VCaP (cell line): ENCODE results near the gene DNAJC8.

Experiments
- H3K27ac ChIP-seq: fragments of 450-650 bp; 2 replicates; pipeline ENCODE4 v1.5.1; 2017
- TF ChIP-seq, protein P1 (sequence below): fragments of 450-650 bp; conservative IDR thresholded peaks from 2 replicates; pipeline ENCODE4 v1.5.1; 2017; ENCODE audit warnings: mild to moderate bottlenecking, moderate library complexity

The DNAJC8 gene

DNA sequence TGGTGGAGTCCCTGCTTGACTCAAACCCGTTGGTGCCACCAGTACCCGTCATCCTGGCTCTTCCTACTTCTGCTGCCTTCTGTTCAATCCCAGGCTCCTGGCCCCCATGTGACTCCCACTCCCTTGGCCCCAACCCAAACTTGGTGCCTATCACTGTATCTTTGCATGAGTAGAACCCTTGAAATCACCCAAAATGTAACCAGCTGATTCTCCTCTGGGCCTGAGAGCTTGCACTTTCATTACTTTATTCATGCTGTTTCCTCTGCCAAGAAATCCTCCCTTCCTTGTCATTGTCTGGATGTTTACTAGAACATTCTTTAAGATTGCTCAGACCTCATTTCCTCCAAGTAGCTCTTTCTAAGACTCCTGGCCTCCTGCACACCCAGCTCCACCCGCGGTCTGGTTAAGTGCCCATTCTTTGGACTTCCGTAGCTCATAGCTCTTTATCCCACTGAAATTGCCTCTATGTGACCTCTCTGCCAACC lies 72.0 kb downstream of the DNAJC8 start:
- no peak overlapping the region for H3K27ac ChIP-seq
- TF ChIP-seq, protein P1, sequence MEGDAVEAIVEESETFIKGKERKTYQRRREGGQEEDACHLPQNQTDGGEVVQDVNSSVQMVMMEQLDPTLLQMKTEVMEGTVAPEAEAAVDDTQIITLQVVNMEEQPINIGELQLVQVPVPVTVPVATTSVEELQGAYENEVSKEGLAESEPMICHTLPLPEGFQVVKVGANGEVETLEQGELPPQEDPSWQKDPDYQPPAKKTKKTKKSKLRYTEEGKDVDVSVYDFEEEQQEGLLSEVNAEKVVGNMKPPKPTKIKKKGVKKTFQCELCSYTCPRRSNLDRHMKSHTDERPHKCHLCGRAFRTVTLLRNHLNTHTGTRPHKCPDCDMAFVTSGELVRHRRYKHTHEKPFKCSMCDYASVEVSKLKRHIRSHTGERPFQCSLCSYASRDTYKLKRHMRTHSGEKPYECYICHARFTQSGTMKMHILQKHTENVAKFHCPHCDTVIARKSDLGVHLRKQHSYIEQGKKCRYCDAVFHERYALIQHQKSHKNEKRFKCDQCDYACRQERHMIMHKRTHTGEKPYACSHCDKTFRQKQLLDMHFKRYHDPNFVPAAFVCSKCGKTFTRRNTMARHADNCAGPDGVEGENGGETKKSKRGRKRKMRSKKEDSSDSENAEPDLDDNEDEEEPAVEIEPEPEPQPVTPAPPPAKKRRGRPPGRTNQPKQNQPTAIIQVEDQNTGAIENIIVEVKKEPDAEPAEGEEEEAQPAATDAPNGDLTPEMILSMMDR, result no peak

DNA sequence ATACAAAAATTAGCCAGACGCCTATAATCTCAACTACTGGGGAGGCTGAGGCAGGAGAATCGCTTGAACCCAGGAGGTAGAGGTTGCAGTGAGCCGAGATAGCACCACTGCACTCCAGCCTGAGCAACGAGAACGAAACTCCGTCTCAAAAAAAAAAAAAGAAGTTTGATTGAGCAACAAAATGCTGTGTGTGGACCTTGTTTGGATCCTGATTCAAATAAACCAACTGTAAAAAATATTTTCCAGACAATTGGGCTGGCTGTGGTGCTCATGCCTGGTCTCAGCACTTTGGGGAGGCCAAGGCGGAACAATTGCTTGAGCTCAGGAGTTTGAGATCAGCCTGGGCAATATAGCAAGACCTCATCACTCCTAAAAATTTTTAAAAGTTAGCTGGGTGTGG lies 73.1 kb downstream of the DNAJC8 start:
- H3K27ac ChIP-seq, result no peak overlapping the region
- TF ChIP-seq, protein P1, result no peak

DNA sequence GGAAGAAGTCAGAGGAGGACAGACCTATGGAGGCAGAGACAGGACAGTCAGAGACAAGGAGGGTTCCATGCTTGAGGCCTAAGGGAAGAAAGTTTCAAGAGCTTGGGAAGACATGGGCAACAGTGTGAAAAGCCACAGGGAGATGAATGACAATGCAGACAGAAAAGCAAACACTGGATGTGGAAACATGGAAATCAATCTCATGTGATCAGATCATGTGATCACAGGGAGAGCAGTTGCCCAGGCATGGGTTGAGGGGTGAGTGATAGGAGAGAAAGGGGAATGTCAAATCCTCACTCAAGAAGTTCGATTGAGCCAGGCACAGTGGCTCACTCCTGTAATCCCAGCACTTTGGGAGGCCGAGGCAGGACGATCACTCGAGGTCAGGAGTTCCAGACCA lies 73.6 kb downstream of the DNAJC8 start:
- TF ChIP-seq, protein P1, result no peak

DNA sequence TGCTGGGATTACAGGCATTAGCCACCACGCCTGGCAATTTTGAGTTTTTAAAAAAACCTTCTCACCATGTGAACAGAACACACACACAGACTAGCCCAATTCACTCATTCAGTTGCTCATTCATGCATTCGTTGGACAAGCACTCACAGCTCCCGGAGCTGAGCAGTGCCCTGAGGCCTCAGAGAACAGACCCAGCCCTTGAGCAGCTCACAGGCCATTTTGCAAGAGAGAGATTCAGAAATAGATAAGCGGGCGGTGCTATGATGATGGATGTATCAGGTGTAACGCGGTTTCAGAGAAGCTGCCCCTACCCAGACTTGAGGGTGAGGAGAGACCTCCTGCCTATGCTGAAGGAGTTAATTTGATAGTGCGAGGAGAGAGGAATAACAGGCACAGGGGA lies 74.9 kb downstream of the DNAJC8 start:
- H3K27ac ChIP-seq, result no peak overlapping the region
- TF ChIP-seq, protein P1, result no peak

More for the DNA sequence above, 73.6 kb downstream of the DNAJC8 start:
- H3K27ac ChIP-seq, result no peak overlapping the region

DNA sequence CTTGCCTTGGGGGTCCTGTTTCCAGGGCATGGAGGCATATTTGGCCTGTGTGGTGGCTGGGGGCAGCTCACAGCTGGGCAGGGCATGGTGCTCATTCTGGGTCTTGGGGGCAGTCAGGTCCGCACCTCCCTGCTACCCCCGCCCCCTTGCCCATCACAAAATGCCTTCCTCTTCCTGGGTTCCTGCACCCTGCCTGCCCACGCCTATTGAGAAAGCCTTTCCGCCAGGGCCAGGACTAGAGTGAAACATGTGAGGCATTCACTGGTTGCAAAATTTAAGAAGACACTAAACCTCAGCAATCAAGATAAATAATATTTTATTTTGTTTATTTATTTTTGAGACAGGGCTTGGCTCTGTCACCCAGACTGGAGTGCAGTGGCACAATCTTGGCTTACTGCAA lies 76.0 kb downstream of the DNAJC8 start:
- TF ChIP-seq, protein P1, result no peak

DNA sequence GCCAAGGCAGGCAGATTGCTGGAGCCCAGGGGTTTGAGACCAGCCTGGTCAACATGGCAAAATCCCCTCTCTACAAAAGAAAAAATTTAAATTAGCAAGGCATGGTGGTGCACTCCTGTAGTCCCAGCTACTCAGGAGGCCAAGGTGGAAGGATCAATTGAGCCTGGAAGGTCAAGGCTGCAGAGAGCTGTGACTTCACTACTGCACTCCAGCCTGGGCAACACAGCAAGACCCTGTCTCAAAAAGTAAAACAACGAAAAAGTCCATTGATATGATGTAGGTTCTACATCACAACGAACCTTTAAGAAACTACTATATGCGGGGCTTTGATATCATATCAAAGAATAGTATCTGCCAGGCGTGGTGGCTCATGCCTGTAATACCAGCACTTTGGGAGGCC lies 77.2 kb downstream of the DNAJC8 start:
- TF ChIP-seq, protein P1, result no peak
- no peak overlapping the region for H3K27ac ChIP-seq

More for the DNA sequence above, 76.0 kb downstream of the DNAJC8 start:
- H3K27ac ChIP-seq, result no peak overlapping the region

DNA sequence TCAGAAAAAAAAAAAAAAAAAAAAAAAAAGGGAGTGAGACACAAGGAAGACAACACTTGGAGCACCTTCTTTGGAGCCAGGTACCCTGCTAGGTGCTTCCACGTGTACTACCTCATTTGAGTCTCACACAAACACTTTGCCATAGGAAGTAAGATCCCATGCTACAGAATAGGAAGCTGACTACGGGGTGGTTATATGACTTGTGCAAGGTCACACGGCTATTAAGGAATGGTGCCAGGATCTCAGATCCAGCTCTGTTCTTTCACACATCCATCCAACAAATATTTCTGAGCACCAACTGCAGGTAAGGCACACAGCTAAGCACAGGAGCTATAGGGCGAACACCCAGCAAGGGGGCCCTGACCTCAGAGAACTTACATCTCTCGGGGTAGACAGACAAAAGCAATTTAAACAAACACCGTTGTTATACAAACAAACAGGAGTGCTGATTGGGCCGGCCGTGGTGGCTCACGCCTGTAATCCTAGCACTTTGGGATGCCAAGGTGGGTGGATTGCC lies 78.7 kb downstream of the DNAJC8 start:
- no peak overlapping the region; the same call in 1 of the 2 replicates for H3K27ac ChIP-seq
- TF ChIP-seq, protein P1, result no peak
